Anterior cingulate cortex (tissue), 58 donors: ENCODE data around the gene NCOR1.

ENCODE experiments used
- DNase-seq, 58 donors: peaks; one replicate each; lab custom pipeline; 2025; lab: John Stamatoyannopoulos, UW

The NCOR1 gene

DNA sequence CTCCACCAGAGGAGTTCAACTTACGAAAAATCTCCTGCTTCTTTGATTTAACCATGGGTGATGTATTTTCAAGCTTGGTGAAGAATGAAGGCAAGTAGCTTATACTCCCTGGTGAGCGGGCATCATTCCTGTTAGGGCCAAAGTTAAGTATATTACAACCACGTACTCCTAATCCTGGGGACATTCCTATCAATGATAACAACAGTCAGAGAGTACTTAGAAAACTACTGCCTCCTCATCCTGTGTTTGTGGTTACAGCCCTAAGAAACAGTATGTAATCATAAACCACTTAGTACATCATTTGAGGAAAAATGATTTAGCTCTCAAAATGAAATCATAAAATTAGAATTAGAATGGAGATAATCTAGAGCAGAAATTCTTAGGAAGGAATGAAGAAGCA is 168.4 kb downstream of the NCOR1 start:
- DNase-seq, result no peak

DNA sequence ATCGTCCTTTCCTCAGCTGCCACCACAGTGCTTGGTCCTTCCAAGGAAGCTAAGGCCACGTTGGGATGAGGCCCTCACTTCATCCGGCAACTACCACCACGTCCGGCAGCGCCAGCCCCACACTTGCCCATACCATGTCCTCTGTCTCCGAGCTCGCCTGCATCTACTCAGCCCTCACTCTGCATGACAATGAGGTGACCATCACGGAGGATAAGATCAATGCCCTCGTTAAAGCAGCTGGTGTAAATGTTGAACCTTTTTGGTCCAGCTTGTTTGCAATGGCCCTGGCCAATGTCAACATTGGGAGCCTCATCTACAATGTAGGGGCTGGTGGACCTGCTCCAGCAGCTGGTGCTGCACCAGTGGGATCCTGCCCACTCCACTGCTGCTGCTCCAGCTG is 170.8 kb downstream of the NCOR1 start:
- DNase-seq, result no peak

DNA sequence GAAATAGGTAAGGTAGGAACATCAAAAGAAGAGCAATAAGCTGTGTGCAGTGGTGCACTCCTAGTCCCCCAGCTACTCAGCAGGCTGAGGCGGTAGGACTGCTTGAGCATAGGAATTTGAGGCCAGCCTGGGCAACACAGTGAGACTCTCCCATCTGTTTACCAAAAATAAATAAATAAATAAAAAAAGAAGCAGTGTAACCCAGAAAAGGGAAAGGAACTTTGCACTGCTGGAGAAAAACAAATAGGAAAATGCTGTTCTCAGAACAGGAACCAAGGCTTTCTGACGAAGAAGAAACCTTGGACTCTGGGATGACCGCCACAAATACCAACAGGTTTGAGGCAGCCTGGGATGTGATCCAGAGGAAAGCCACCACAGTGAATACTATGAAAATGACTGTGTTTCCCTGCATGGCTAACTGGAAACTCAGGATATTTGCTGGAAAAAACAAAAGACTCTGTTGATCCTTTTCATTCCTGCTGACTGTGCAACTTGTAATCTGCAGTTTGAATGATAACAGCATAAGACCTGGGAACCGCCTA is 174.6 kb downstream of the NCOR1 start:
- peak in 27 of 58 donors; percentile 1 to 67 (median 36) for DNase-seq

DNA sequence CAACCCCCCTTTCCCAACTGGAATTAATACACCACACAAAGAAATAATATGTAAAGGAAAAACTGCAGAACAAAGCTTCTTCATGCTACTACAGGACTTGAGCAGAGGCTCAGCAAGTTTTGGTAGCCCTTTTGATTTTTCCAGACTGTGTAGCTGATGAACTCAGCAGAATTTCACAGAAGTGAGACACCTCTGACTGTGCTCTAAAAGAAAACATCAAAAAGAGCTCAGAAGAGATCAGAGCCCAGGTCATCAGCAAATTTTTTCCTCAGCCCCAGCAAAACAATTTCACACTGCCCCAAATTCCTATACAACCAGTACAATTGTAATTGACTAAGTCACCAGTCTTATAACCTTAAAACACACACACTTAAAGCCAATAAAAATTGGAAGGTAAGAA is 177.7 kb downstream of the NCOR1 start:
- DNase-seq, result no peak

DNA sequence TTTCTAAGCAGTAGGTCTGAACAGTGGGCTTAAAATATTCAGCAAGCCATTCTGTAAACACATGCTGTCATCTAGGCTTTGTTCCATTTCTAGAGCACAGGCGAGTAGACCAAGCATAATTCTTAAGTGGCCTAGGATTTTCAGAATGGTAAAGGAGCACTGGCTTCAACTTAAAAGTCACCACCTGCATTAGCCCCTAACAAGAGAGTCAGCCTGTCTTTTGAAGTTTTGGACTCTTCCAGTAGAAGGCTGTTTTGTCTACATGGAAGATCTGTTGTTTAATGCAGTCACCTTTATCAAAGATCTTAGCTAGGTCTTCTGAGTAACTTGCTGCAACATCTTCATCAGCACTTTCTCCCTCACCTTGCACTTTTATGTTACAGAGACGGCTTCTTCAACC is 179.1 kb downstream of the NCOR1 start:
- no peak for DNase-seq

DNA sequence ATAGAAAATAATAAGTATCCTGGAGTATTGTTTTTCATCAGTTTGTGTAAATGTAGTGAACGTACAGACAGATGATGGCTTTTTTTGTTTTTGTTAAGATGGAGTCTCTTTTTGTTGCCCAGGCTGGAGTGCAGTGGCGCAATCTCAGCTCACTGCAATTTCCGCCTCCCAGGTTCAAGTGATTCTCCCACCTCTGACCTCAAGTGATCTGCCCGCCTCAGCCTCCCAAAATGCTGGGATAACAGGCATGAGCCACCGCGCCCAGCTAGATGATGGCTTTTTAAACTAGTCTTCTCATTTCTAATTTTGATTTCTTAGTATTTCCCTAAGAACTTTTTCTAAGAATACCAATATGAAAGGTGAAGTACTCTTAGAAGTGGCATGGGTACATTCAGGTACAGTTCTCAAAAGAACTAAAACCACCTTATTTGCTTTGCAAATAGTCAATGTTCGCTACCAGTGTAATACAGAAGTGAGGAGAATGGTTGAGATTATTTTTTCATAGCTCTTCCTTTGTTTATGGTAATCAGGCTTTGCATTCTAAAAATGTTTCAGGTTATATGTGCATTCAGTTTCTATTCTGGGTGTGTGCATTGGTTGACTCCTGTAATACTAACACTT is 181.5 kb downstream of the NCOR1 start:
- DNase-seq, result no peak

DNA sequence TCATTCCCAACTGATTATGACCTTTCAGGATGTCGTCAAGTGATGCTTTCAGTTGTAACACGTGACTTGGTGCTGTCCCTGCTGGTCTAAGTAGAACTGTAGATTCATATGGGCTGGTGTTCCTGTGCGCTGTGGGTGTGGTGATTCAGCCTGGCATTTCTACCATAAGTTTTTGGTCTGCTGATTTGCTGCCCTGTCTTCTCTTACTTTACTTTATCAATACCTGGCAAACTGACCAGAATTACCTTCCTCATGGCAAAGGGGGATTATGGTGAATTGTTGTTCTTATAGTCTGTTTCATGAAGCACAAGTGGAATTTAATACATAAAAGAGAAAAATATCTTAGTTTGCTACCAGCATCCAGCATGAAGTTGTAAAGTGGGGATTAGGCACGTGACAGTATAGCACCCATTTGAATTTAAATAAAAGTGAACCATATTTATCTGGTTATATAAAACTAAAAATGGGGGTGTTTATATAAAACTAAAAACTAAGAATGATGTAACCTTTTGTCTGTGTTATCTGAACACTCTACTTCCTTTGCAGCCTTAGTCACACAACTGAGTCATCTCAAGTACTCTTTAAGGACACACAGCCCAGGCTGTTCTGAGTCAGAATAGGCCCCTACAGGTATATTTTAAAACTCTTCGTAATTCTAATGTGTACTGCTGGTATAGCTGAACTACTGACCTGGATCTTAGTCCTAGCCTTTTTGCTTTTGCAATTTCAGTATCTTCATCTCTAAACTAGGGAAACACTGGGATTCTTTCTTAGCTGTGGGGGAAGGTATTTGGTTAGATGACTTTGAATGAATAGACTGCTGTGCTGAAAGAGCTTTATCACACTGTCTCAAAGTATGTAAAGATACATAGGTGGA is 187.4 kb downstream of the NCOR1 start:
- DNase-seq, result peak in 1 of 58 donors; percentile 41

DNA sequence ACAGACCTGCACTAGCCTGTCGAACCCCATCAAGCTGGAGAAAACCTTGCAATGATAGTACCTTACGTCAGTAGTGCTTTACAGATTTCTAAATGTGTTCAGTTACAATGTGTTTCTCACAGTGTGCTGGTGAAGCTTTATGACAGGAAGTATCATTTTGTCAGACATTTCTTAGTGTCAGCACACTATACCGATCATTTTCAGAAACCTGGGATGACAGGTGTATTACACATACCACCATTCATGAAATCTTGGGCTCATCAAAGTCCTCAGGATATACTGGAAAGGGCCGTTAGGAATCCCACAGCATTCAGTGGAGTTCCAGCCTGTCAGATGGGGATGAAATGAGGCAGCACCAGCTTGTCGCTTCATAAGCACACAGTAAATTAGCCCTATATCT is 188.4 kb downstream of the NCOR1 start:
- no peak for DNase-seq

DNA sequence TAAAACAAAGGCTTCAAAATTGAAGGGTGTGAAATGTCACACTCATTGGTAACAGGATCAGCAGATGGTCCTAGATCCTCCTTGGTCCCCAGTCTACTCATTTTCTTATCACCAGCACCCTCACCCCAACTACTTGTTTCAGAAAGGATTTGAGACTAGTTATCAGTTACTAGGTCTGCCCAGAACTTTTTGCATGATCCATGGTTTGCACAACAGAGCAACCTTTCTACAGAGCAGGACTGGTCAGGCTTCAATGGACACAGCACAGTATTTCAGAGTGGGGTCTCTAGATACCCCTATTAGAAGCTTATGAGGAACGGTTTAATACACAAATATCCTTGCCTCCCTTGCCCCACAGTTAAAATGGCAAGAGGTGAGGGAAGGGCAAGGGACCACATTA is 190.1 kb downstream of the NCOR1 start:
- no peak for DNase-seq

DNA sequence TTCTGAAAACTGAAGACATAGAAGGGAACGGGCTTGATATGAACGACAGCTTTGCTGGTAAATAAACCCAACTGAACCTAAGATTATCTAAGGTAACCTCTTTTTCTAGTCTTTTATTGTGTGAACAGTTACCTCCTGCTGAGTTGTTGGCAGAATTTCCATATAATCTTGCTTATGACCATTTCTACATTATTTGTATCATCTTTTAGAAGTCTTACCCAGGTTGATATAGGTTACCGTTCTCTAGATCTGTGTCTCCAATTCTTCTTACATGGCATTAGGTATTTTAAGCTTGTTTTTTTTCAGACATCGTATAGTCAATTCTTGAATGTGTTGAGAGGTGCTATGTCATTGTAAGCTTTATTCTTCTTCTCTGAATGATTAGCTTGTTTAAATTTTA is 191.5 kb downstream of the NCOR1 start:
- DNase-seq, result no peak

DNA sequence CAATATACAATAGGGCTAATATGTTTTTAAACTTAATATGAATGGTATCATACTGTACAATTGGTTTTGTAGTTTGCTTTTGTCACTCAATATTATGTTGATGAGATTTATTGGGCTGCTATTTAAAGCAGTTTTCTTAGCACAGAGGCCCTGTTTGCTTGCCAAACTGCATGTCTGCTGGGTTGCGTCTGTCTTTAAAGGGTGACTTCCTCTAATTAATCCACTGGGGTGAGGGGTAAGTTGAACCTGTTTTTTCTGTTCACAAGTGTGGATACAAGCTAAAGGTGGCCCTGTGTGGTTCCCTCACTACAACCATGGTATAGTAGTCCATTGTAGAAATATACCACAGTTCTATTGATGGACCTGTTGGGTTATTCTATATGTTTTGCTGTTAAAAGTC is 196.0 kb downstream of the NCOR1 start:
- no peak for DNase-seq

DNA sequence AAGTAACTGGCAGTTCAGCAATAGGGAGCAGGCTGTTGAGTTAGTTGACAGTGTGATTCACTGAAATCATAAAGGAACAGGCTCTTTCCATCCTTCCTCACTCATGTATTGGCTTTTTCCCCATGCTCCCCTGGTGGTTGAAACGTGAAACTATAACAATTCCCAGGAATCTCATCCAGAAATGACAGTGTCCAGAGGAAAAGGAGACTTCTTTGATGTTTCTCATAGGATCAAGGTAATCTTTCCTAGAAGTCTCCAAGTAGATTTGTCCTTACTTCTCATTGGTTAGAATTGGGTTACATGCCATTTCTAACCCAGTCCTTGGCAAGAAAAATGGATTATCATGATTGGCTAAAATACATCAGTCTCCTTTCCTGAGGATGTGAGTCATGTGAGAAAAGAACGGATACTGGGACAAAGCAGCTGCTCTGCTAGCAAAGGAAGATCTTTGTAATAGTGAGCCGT is 201.4 kb downstream of the NCOR1 start:
- no peak for DNase-seq

DNA sequence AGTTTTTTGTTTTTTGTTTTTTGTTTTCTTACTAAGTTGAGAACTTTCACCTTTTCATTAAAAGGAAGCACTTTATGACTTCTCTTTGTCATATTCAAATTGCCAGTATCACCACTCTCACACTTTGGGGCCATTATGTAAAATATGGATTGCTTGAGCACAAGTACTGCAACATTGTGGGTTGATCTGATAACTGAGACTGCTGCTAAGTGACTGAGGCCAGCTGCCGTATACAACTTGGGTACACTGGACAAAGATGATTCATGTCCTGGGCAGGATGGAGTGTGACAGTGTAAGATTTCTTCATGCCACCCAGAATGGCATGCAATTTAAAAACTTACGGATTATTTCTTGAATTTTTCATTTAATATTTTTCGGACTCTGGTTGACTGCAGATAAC is 207.9 kb downstream of the NCOR1 start:
- DNase-seq, result no peak

DNA sequence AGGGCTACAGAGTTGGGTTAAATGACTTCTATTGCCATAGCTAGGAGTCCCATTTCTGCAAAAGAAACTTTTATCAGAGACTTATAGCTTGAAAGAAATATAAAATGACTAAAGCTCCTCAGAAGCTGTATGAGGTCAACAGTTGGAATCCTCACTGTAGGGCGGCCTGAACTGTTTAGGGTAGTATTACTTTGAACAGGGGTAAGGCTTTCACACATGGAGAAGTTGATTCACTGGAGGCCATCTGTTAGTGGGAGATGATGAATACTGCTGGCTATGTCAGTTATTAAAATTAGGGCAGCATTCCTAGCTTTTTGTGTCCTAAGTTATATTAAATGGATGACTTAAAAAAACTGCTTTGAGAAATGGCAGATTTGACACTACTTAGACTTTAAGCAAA is 209.7 kb downstream of the NCOR1 start:
- no peak for DNase-seq

DNA sequence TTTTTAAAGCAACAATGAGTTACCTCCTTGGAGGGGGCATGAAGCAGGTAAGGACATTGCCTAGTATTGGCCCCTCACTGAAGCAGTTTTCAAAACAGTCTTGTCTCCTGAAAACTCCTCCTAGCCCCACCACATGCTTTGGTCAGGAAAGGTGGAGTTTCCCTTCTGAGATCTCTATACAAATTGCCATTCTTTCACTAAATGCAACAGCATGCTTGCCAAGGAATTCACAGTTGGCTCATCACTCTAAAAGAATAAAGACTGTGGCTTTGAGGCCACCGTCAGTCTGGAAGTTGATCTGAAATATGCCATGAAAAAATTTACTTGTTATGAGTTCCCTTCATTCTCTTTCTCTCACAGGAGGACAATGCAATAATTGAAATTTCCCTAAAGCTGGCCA is 211.5 kb downstream of the NCOR1 start:
- no peak for DNase-seq

DNA sequence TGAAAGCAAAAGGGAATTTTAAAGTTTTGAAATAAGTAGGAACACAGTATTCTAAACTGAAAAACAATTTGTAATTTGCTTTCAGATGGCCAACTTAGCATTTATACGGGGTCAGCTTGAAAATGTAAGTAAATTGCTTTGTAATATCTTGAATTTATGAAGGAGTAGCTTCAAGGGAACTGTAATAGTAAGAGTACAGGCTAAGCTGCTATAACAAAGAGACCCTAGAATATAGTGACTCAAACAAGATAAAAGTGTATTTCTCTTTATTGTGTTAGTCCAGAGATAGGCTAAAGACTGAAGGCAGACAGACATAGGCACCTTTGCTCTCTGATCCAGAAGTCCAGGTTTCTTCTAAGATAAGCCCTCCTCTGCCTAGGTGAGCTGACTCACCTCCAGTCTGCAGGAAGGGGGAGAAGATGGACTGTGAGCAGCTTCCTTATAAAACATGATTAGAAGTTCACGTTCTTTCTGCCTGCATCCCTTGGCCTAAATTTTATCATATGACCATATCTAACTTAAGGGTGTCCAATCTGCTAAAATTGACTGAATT is 212.6 kb downstream of the NCOR1 start:
- DNase-seq, result no peak

DNA sequence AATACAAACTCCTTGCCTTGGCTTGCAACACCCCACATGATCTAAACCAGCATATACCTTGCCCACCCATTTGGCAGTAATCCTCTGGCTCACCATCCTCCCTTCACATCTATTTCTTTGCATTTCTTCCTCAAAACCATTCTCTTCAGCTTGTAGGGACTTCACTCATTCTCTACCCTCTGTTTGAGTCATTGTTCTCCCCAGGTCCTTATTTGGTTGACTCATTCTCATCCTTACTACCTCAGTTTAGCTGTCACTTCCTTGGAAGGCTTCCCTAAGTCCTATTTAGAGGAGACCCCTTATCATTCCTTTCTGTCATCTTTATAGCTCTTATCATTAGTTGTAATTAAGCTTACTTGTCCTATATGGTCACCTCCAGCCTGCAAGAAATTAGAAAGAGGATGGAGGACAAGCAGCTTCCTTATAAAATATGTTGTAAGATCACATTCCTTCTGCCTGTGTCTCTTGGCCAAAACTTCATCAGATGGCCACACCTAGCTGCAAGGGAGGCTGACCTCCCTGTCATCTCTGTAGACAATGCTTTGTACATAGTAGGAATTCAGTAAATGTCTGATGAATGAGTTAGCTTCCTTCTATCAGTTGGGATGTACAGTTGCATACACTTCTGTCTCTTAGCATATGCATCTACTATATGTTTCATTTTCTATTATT is 214.0 kb downstream of the NCOR1 start:
- DNase-seq, result no peak

DNA sequence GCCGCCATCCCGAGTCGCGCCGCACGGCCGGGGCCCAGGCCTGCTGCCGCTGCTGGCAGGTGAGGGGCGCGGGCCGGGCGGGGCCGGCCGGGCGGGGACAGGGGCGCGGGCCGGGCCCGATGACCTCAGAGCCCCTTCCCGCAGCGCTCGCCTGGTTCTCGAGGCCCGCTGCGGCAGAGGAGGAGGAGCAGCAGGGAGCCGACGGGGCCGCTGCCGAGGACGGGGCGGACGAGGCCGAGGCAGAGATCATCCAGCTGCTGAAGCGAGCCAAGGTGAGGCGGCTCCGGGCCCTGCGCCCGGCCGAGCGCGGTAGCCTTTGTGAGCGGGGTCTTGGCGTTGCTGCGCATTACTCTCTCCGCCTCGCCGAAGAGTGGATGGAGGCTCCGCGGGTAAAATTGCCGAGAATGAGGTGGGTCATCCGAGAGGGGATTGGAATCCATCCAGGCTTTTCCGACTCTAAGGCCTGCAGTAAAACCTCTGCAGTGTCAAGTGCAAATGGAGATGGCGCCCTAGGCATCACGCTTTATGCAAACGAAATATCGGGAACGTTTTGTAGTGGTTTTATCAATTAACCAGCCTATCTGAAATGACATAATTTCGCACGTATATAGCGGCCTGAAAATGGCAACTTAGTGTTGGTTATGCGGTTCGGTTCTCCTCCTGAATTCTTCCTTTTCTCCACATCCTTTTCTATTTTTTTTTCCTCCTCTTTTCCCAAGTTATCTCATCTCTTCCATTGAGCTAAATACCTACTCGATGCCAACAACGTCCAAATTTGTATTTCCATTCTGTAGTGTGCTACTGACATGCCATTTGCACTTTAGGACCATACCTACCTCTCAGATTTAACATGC is 215.1 kb downstream of the NCOR1 start:
- DNase-seq, result peak in 22 of 58 donors; percentile 6 to 72 (median 38)

DNA sequence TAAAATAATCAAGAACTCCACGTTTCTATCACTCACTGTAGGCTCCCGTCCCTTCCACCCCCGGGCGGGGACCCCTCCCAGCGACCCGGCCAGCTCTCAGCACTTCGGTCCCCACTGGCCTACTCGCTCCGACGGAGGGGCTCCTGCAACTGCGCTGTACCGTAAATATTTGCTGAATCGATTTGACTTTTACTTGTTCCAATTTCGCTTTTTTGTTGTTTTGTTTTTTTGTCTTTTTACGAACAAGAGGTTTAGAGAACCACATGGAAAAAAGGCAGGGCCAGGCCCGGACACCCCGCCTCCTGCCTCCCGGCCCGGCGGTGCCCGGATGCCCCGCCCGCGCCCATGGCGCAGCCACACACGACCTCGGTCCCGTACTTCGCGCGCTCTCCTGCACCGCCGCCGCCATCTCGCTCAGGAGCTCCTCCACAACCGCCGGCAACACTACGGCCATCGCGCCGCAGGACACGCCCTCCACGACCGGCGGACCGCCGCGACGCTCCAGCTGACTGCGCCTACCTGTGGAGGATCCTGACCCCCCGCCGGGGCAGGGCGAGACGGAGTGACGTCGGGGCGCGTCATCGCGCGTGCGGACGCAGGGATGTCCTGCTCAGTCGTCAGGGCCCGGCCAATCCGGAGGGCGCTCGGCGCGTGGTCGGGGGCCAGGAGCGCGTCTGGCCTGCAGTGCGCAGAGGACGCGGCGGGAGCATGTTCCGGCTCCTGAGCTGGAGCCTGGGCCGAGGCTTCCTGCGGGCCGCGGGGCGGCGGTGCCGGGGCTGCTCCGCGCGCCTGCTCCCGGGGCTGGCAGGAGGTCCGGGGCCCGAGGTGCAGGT is 216.0 kb downstream of the NCOR1 start, which contains the start of the genes TTC19 and ZSWIM7:
Gene TTC19, plus strand, starts transcription at position 684 of the 833 bp plus-strand sequence. Its CDS starts 25 bp downstream, at position 709.
Gene ZSWIM7, minus strand, starts transcription at position 564 of the 833 bp plus-strand sequence. Its CDS starts 110 bp downstream, at position 454.
- DNase-seq, result peak; percentile 69 to 99 (median 95)
